Endothelial cell of umbilical vein (primary cell): ENCODE data around the gene FRY. TPM values are rescaled to one million over a fixed set of nuclear protein-coding genes. Genes with fewer than 3 reads are reported as not detected.

Source experiments
- BruUV-seq: library from RNA; stranded (reverse); fragments of 400-500 nt; replicated peaks from 2 replicates; lab custom pipeline; 2021; lab: Mats Ljungman, UMichigan
- CTCF ChIA-PET: fragments of 300-600, 350-600 bp; sonication (Branson Sonifier 250); formaldehyde crosslinking; loops from one replicate; lab custom pipeline; 2021; ENCODE audit warnings: antibody characterized with exemption, inconsistent platforms; lab: Charles Lee
- POLR2A ChIA-PET: fragments of 300-600, 350-600 bp; sonication (Branson Sonifier 250); formaldehyde crosslinking; loops from one replicate; lab custom pipeline; 2021; ENCODE audit warnings: antibody characterized with exemption, inconsistent platforms; lab: Charles Lee
- DNase-seq: peaks from one replicate; pipeline ENCODE4 v3.0.0-alpha.2; 2011; ENCODE audit warnings: low read depth, low spot score
- FAIRE-seq: peaks from 2 replicates; lab custom pipeline; 2011; peaks lifted over from hg19 to GRCh38; lab: Jason Lieb, UNC
- H2AFZ ChIP-seq: 2 replicates; pipeline ENCODE4 v1.6.0; 2012; ENCODE audit warnings: low read depth, low read length, control low read depth, inconsistent platforms
- H3K27ac ChIP-seq: 2 replicates; pipeline ENCODE4 v1.5.1; 2011; ENCODE audit warnings: low read depth, mild to moderate bottlenecking, control low read depth, low read length, moderate library complexity; ENCODE audit not compliant: insufficient read depth
- H3K27me3 ChIP-seq, 2 experiments: 2 replicates each; pipeline versions ENCODE4 v1.6.0 to v1.6.1; 2011; ENCODE audit warnings: low read length in 2 of 2, mixed read lengths in 1 of 2; ENCODE audit not compliant: control insufficient read depth in 2 of 2, insufficient read depth in 2 of 2
- H3K36me3 ChIP-seq, 2 experiments: 2 replicates in 1 of 2; 3 replicates in 1 of 2; pipeline ENCODE4 v1.5.1; 2011; ENCODE audit warnings: low read length in 2 of 2, mild to moderate bottlenecking in 1 of 2, moderate library complexity in 1 of 2; ENCODE audit not compliant: control insufficient read depth in 2 of 2, insufficient read depth in 2 of 2; ENCODE audit errors: extremely low read depth in 1 of 2
- H3K4me1 ChIP-seq: 3 replicates; pipeline ENCODE4 v1.5.1; 2011; ENCODE audit warnings: mild to moderate bottlenecking, low read length; ENCODE audit not compliant: control insufficient read depth, insufficient read depth; ENCODE audit errors: extremely low read depth
- H3K4me2 ChIP-seq: 2 replicates; pipeline ENCODE4 v1.6.1; 2011; ENCODE audit warnings: low read length, control low read depth, mixed read lengths; ENCODE audit not compliant: insufficient read depth
- H3K4me3 ChIP-seq, 3 experiments: fragments of 200-600 bp in 1 of 3; sonication (generic), shearing (Covaris generic) in 1 of 3; replicated peaks in 1 of 3; 2 replicates each; pipeline ENCODE4 v1.5.1; 2011 to 2016; ENCODE audit warnings: control low read depth in 3 of 3, low read length in 3 of 3, mild to moderate bottlenecking in 2 of 3, inconsistent platforms in 1 of 3, low read depth in 1 of 3, moderate library complexity in 1 of 3; ENCODE audit not compliant: insufficient read depth in 1 of 3
- H3K79me2 ChIP-seq: 2 replicates; pipeline ENCODE4 v1.6.0; 2012; ENCODE audit warnings: low read length, inconsistent platforms; ENCODE audit not compliant: control insufficient read depth, insufficient read depth
- H3K9ac ChIP-seq: replicated peaks from 2 replicates; pipeline ENCODE3; 2011; ENCODE audit warnings: low read length, control low read depth; ENCODE audit not compliant: insufficient read depth; ENCODE audit errors: extremely low read depth
- H3K9me1 ChIP-seq: replicated peaks from 3 replicates; pipeline ENCODE4 v1.6.0; 2011; ENCODE audit warnings: mild to moderate bottlenecking, low read length; ENCODE audit not compliant: control insufficient read depth, insufficient read depth; ENCODE audit errors: extremely low read depth
- H3K9me3 ChIP-seq: replicated peaks from 2 replicates; pipeline ENCODE4 v1.5.1; 2012; ENCODE audit warnings: low read length, inconsistent platforms; ENCODE audit not compliant: control insufficient read depth, insufficient read depth
- H4K20me1 ChIP-seq: replicated peaks from 2 replicates; pipeline ENCODE3; 2011; ENCODE audit warnings: mild to moderate bottlenecking, low read length; ENCODE audit not compliant: control insufficient read depth, insufficient read depth; ENCODE audit errors: extremely low read depth
- EZH2 ChIP-seq: IDR thresholded peaks from 2 replicates; pipeline ENCODE4 v1.6.1; 2012; ENCODE audit warnings: borderline replicate concordance, low read depth, mild to moderate bottlenecking, moderate library complexity, low read length, inconsistent platforms; ENCODE audit not compliant: severe bottlenecking
- FOS ChIP-seq: IDR thresholded peaks from 2 replicates; pipeline ENCODE4 v1.6.1; 2011; ENCODE audit warnings: mild to moderate bottlenecking, low read length, moderate library complexity, borderline replicate concordance; ENCODE audit not compliant: insufficient read depth
- GATA2 ChIP-seq: IDR thresholded peaks from 2 replicates; pipeline ENCODE4 v1.7.0; 2011; ENCODE audit warnings: low read depth, mild to moderate bottlenecking, moderate library complexity, mixed read lengths, low read length; ENCODE audit not compliant: insufficient read length, insufficient read depth
- JUN ChIP-seq: IDR thresholded peaks from 2 replicates; pipeline ENCODE4 v1.6.1; 2011; ENCODE audit warnings: borderline replicate concordance, low read depth; ENCODE audit not compliant: insufficient read length, insufficient read depth
- MYC ChIP-seq: IDR thresholded peaks from one replicate; pipeline ENCODE4 v1.6.1; 2011; ENCODE audit warnings: mild to moderate bottlenecking, low read depth, low read length
- POLR2A ChIP-seq: IDR thresholded peaks from 2 replicates; pipeline ENCODE4 v1.6.1; 2012; ENCODE audit warnings: low read depth, mild to moderate bottlenecking, control low read depth, low read length
- POLR2AphosphoS5 ChIP-seq: IDR thresholded peaks from 2 replicates; pipeline ENCODE4 v1.6.1; 2012; ENCODE audit warnings: low read depth, mild to moderate bottlenecking, control low read depth, low read length, moderate library complexity; ENCODE audit not compliant: insufficient read depth
- dilution Hi-C: fragments of 300-500 bp; cut with MboI; formaldehyde crosslinking; loops from one replicate; pipeline ENCODE4 v1.15.0; 2019; ENCODE audit warnings: low sequenced_read_pairs; ENCODE audit not compliant: extremely low pct_ligation_motif_present
- intact Hi-C: fragments of 100-400 bp; cut with micrococcal nuclease; formaldehyde crosslinking; loops from one replicate; pipeline ENCODE4 v1.10.0; 2022
- polyA plus RNA-seq, 4 experiments: library from polyadenylated mRNA; depleted of rRNA in 3 of 4; stranded (reverse) in 3 of 4; unstranded in 1 of 4; fragments of >200 nt; gene quantifications; 2 replicates each; pipeline versions ENCODE4 v1.2.1 to v1.2.3, GENCODE V29; 2011 to 2012; ENCODE audit warnings: missing spikeins in 1 of 4
- total RNA-seq: library from RNA; stranded (reverse); gene quantifications from 2 replicates; pipeline ENCODE4 v1.2.3, GENCODE V29; 2021
- TF ChIP-seq, protein P1 (sequence below), 2 donors: IDR thresholded peaks; 1 replicate in 1 of 2; 2 replicates in 1 of 2; pipeline ENCODE4 v1.5.1; 2011; ENCODE audit warnings: low read length in 2 of 2, mild to moderate bottlenecking in 2 of 2, moderate library complexity in 2 of 2, control low read depth in 1 of 2, inconsistent platforms in 1 of 2, low read depth in 1 of 2; ENCODE audit not compliant: insufficient read depth in 1 of 2; ENCODE audit errors: extremely low read depth in 1 of 2
- TF ChIP-seq, protein P2 (sequence below): IDR thresholded peaks from 2 replicates; pipeline ENCODE4 v1.6.1; 2011; ENCODE audit not compliant: insufficient read depth, insufficient read length

The FRY gene
- total and polyA plus RNA-seq, 2 donors (not counting 3 experiments of a cell fraction or from before 2014, with no cell fraction given), result 57.3 to 75.8 TPM

DNA sequence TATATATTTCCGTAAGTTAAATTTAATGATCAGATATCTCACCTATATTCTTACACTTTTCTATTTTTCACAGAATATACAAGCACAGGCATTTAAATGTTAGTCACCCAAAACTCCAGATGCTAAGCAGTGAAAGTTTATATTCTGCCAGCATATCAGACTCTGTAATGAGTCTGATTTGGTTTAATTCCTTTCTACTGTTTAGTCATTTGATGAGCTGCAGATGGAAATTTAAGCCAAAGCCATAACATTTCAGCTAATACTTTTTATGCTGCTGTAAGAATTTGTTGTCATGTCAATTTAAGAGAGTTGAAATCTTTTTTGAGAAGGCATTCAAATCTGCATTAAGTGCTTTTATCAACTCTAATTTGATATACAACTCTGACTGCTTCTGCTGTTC, 8.0 kb downstream of the FRY start:
- no TSS peak for BruUV-seq
- FAIRE-seq, result no peak
- Histone ChIP-seq H3K4me2 (no peak overlapping the region), H3K9ac (no peak overlapping the region), H3K4me1 (no peaks in the 10 kb centered on the region), H2AFZ (no peak overlapping the region), H3K27me3 (no peaks in the 10 kb centered on the region), H3K9me1 (no peaks in the 10 kb centered on the region), H4K20me1 (no peaks in the 10 kb centered on the region), H3K27ac (no peak overlapping the region), H3K79me2 (no peaks in the 10 kb centered on the region), H3K4me3 (no peak overlapping the region), H3K36me3 (no peaks in the 10 kb centered on the region), H3K9me3 (no peaks in the 10 kb centered on the region)
- CTCF ChIA-PET, result no interaction called here
- dilution Hi-C loops (no loop called here), intact Hi-C loops (no loop called here)
- TF ChIP-seq, protein P1, sequence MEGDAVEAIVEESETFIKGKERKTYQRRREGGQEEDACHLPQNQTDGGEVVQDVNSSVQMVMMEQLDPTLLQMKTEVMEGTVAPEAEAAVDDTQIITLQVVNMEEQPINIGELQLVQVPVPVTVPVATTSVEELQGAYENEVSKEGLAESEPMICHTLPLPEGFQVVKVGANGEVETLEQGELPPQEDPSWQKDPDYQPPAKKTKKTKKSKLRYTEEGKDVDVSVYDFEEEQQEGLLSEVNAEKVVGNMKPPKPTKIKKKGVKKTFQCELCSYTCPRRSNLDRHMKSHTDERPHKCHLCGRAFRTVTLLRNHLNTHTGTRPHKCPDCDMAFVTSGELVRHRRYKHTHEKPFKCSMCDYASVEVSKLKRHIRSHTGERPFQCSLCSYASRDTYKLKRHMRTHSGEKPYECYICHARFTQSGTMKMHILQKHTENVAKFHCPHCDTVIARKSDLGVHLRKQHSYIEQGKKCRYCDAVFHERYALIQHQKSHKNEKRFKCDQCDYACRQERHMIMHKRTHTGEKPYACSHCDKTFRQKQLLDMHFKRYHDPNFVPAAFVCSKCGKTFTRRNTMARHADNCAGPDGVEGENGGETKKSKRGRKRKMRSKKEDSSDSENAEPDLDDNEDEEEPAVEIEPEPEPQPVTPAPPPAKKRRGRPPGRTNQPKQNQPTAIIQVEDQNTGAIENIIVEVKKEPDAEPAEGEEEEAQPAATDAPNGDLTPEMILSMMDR (IDR thresholded peaks at IDR 0.05; ENCODE audit: extremely low read depth in 1 of 2, insufficient read depth in 1 of 2, low read depth in 1 of 2, low read length in 2 of 2), result no peak
- TF ChIP-seq GATA2 (no peak), FOS (no peak), POLR2AphosphoS5 (no peak), MYC (no peak), POLR2A (no peak), JUN (no peak), EZH2 (no peak)
- TF ChIP-seq, protein P2, sequence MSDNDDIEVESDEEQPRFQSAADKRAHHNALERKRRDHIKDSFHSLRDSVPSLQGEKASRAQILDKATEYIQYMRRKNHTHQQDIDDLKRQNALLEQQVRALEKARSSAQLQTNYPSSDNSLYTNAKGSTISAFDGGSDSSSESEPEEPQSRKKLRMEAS, result no peak
- no peak for DNase-seq
- POLR2A ChIA-PET, result no interaction called here
